ENCODE measurements around the gene SMIM29. TPM values are rescaled to one million over a fixed set of nuclear protein-coding genes. Genes with fewer than 3 reads are reported as not detected.
A peak's percentile ranks its signal among the peaks of the same experiment; 100 is the strongest.
"Not testable (repeated sequence)": the region's sequence is repeated elsewhere in the genome, so short reads cannot be mapped to it uniquely, and the experiment has no call there.

Gene SMIM29
- total RNA-seq, 1 donor from 2014 or later: 5.2 TPM

- peaks cover 0 to 10% (median 0%) of the 10 kb centered on the region in 3 donors for H3K4me1 ChIP-seq (ENCODE audit: control insufficient read depth in 3 of 3, insufficient read depth in 3 of 3, low read length in 3 of 3)
- H3K9me3 ChIP-seq (ENCODE audit: control insufficient read depth in 3 of 3, low read length in 3 of 3); H3K36me3 ChIP-seq (ENCODE audit: control insufficient read depth in 3 of 3, insufficient read depth in 3 of 3, low read length in 3 of 3); H3K27ac ChIP-seq (ENCODE audit: low read depth, low read length); H3K27me3 ChIP-seq (ENCODE audit: control insufficient read depth in 3 of 3, insufficient read depth in 3 of 3, low read length in 3 of 3); H3K9ac ChIP-seq (ENCODE audit: low read depth in 1 of 3, low read length in 3 of 3); H3K4me3 ChIP-seq (ENCODE audit: low read length in 3 of 3): not testable (repeated sequence)
These were observed 20.3 kb upstream of the SMIM29 start for GRCh38 chr6:34269132-34269531.

GRCh38 chr6:34267746-34268145 lies 18.9 kb upstream of the SMIM29 start:
- Histone ChIP-seq H3K27me3 (ENCODE audit: control insufficient read depth in 3 of 3, insufficient read depth in 3 of 3, low read length in 3 of 3) (no peaks in the 10 kb centered on the region), H3K27ac (ENCODE audit: low read depth, low read length) (no peak overlapping the region), H3K9me3 (ENCODE audit: control insufficient read depth in 3 of 3, low read length in 3 of 3) (no peaks in the 10 kb centered on the region), H3K9ac (ENCODE audit: low read depth in 1 of 3, low read length in 3 of 3) (no peak overlapping the region), H3K4me3 (ENCODE audit: low read length in 3 of 3) (no peak overlapping the region), H3K36me3 (ENCODE audit: control insufficient read depth in 3 of 3, insufficient read depth in 3 of 3, low read length in 3 of 3) (no peaks in the 10 kb centered on the region), H3K4me1 (ENCODE audit: control insufficient read depth in 3 of 3, insufficient read depth in 3 of 3, low read length in 3 of 3) (peaks cover 0 to 6% (median 0%) of the 10 kb centered on the region in 3 donors)

DNA sequence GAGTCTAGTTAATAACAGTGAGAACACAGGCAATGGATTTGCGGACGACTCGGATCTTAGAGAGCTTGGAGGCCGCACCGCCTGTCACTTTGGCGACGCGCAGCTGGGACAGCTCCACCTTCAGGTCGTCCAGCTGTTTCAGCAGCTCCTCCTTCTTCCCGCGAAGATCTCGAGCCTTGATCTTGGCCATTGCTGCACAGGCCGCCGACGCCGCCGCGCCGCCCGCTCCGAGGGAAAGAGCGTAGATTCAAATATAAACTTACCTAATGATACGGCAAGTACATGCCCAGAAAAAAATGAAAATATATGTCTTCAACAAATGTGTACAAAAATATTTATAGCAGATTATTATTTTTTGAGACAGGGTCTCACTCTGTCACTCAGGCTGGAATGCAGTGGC lies 14.7 kb upstream of the SMIM29 start:
- H3K27ac ChIP-seq (ENCODE audit: low read depth, low read length); H3K9ac ChIP-seq (ENCODE audit: low read depth in 1 of 3, low read length in 3 of 3); H3K4me3 ChIP-seq (ENCODE audit: low read length in 3 of 3); H3K36me3 ChIP-seq (ENCODE audit: control insufficient read depth in 3 of 3, insufficient read depth in 3 of 3, low read length in 3 of 3); H3K27me3 ChIP-seq (ENCODE audit: control insufficient read depth in 3 of 3, insufficient read depth in 3 of 3, low read length in 3 of 3); H3K9me3 ChIP-seq (ENCODE audit: control insufficient read depth in 3 of 3, low read length in 3 of 3); H3K4me1 ChIP-seq (ENCODE audit: control insufficient read depth in 3 of 3, insufficient read depth in 3 of 3, low read length in 3 of 3): not testable (repeated sequence)

DNA sequence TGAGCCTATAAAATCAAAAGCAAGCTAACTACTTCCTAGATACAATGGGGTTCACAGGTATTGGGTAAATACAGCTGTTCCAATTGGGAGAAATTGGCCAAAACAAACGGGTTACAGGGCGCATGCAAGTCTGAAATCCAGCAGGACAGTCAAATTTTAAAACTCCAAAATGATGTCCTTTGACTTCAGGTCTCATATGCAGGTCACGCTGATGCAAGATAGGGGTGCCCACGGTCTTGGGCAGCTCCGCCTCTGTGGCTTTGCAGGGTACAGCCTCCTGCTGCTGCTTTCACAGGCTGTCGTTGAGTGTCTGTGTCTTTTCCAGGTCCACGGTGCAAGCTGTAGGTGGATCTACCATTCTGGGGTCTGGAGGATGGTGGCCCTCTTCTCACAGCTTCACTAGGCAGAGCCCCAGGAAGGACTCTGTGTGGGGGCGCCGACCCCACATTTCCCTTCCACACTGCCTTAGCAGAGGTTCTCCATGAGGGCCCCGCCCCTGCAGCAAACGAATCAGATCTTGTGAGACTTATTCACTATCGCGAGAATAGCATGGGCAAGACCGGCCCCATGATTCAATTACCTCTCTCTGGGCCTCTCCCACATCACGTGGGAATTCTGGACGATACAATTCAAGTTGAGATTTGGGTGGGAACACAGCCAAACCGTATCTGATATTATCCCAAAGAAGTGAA lies 11.9 kb upstream of the SMIM29 start:
- Histone ChIP-seq H3K36me3 (ENCODE audit: control insufficient read depth in 3 of 3, insufficient read depth in 3 of 3, low read length in 3 of 3) (no peaks in the 10 kb centered on the region), H3K27ac (ENCODE audit: low read depth, low read length) (no peak overlapping the region), H3K4me1 (ENCODE audit: control insufficient read depth in 3 of 3, insufficient read depth in 3 of 3, low read length in 3 of 3) (no peaks in the 10 kb centered on the region), H3K27me3 (ENCODE audit: control insufficient read depth in 3 of 3, insufficient read depth in 3 of 3, low read length in 3 of 3) (no peaks in the 10 kb centered on the region), H3K4me3 (ENCODE audit: low read length in 3 of 3) (no peak overlapping the region), H3K9ac (ENCODE audit: low read depth in 1 of 3, low read length in 3 of 3) (no peak overlapping the region), H3K9me3 (ENCODE audit: control insufficient read depth in 3 of 3, low read length in 3 of 3) (no peaks in the 10 kb centered on the region)

DNA sequence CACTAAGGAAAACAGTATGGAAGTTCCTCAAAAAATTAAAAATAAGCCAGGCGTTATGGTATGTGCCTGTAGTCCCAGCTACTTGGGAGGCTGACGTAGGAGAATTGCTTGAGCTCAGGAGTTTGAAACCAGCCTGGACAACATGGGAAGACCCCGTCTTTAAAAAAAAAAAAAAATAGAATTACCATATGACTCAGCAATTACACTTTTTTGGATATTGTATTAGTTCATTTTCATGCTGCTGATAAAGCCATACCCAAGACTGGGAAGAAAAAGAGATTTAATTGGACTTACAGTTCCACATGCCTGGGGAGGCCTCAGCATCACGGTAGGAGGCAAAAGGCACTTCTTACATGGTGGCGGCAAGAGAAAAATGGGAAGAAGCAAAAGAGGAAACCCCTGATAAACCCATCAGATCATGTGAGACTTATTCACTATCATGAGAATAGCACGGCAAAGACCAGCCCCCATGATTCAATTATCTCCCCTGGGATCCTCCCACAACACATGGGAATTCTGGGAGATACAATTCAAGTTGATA lies 10.8 kb upstream of the SMIM29 start:
- no peaks in the 10 kb centered on the region for H3K36me3 ChIP-seq (ENCODE audit: control insufficient read depth in 3 of 3, insufficient read depth in 3 of 3, low read length in 3 of 3)
- no peaks in the 10 kb centered on the region for H3K27me3 ChIP-seq (ENCODE audit: control insufficient read depth in 3 of 3, insufficient read depth in 3 of 3, low read length in 3 of 3)
- no peak overlapping the region for H3K9ac ChIP-seq (ENCODE audit: low read depth in 1 of 3, low read length in 3 of 3)
- no peak overlapping the region for H3K4me3 ChIP-seq (ENCODE audit: low read length in 3 of 3)
- H3K27ac ChIP-seq (ENCODE audit: low read depth, low read length): no peak overlapping the region
- H3K4me1 ChIP-seq (ENCODE audit: control insufficient read depth in 3 of 3, insufficient read depth in 3 of 3, low read length in 3 of 3): no peaks in the 10 kb centered on the region
- no peaks in the 10 kb centered on the region for H3K9me3 ChIP-seq (ENCODE audit: control insufficient read depth in 3 of 3, low read length in 3 of 3)

GRCh38 chr6:34252395-34252794 lies 3.6 kb upstream of the SMIM29 start:
- not testable (repeated sequence) for H3K27me3 ChIP-seq (ENCODE audit: control insufficient read depth in 3 of 3, insufficient read depth in 3 of 3, low read length in 3 of 3); H3K4me3 ChIP-seq (ENCODE audit: low read length in 3 of 3); H3K9ac ChIP-seq (ENCODE audit: low read depth in 1 of 3, low read length in 3 of 3); H3K27ac ChIP-seq (ENCODE audit: low read depth, low read length); H3K36me3 ChIP-seq (ENCODE audit: control insufficient read depth in 3 of 3, insufficient read depth in 3 of 3, low read length in 3 of 3); H3K9me3 ChIP-seq (ENCODE audit: control insufficient read depth in 3 of 3, low read length in 3 of 3)
- peaks cover 14 to 21% (median 16%) of the 10 kb centered on the region in 3 donors for H3K4me1 ChIP-seq (ENCODE audit: control insufficient read depth in 3 of 3, insufficient read depth in 3 of 3, low read length in 3 of 3)

DNA sequence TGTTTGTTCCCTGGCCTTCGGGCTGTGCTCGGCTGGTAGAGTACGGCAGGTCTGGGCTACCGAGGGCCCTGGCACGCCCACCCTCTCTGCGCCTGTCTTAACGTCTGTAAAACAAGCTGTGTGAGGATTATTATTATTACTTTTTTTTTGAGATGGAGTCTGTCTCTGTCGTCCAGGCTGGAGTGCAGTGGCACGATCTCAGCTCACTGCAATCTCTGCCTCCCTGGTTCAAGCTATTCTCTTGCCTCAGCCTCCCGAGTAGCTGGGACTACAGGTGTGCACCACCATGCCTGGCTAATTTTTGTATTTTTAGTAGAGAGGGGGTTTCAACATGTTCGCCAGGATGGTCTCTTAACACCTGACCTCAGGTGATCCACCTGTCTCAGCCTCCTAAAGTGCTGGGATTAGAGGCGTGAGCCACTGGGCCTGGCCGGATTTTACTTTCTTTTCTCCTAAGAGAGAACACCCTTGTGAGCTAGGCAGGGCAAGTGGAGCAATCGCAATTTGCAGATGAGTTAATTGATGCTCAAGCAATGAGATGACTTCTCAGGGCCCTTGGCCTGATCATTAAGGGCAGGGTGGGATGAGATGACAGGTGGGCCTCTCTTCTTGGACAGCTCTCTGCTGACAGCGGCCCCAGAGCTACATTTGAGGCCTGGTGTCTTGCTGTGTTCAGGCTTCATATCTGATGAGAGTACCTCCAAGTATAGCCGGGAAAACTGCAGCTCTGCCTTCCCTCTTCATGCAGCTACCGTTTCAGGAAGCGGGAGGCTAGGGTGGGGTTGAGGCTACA lies 859 bp upstream of the SMIM29 start:
- Histone ChIP-seq H3K36me3 (ENCODE audit: control insufficient read depth in 3 of 3, insufficient read depth in 3 of 3, low read length in 3 of 3) (peaks cover 0 to 2% (median 0%) of the 10 kb centered on the region in 3 donors), H3K27ac (ENCODE audit: low read depth, low read length) (peak overlapping the region; percentile 79), H3K9ac (ENCODE audit: low read depth in 1 of 3, low read length in 3 of 3) (peak overlapping the region; percentile 86 to 91 (median 87)), H3K27me3 (ENCODE audit: control insufficient read depth in 3 of 3, insufficient read depth in 3 of 3, low read length in 3 of 3) (no peaks in the 10 kb centered on the region), H3K9me3 (ENCODE audit: control insufficient read depth in 3 of 3, low read length in 3 of 3) (no peaks in the 10 kb centered on the region), H3K4me1 (ENCODE audit: control insufficient read depth in 3 of 3, insufficient read depth in 3 of 3, low read length in 3 of 3) (peaks cover 14 to 29% (median 18%) of the 10 kb centered on the region in 3 donors), H3K4me3 (ENCODE audit: low read length in 3 of 3) (peak overlapping the region; percentile 64 to 95 (median 88))

DNA sequence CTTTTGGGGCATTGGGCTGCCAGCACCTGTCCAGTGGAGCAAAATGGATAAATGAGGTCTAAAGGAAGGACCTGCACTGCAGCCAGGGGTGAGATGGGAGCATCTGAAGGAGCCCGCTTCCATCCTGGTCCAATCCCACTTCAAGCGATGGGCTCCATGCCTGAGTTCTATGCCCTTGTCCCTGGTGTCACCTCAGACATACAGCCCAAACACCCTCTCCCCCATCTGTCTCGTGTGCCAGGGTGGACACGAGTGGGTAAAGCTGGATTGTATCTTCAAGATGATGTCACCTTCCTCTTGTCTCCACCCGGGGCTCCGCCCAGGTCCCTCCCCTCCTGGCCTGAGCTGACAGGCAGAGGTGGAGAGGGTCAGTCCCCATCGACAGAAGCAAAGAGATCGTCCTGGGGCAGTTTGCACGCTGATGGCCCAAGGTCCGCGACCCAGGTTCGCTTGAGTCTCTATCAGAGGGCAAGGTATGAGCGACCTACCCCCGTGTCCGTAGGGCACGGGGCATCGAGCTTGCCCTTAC lies 544 bp downstream of the SMIM29 start:
- Histone ChIP-seq H3K9me3 (ENCODE audit: control insufficient read depth in 3 of 3, low read length in 3 of 3) (no peaks in the 10 kb centered on the region), H3K36me3 (ENCODE audit: control insufficient read depth in 3 of 3, insufficient read depth in 3 of 3, low read length in 3 of 3) (peaks cover 0 to 3% (median 2%) of the 10 kb centered on the region in 3 donors), H3K4me3 (ENCODE audit: low read length in 3 of 3) (peak overlapping the region; percentile 90 to 97 (median 95)), H3K27me3 (ENCODE audit: control insufficient read depth in 3 of 3, insufficient read depth in 3 of 3, low read length in 3 of 3) (no peaks in the 10 kb centered on the region), H3K4me1 (ENCODE audit: control insufficient read depth in 3 of 3, insufficient read depth in 3 of 3, low read length in 3 of 3) (peaks cover 17 to 43% (median 27%) of the 10 kb centered on the region in 3 donors), H3K27ac (ENCODE audit: low read depth, low read length) (peak overlapping the region; percentile 79), H3K9ac (ENCODE audit: low read depth in 1 of 3, low read length in 3 of 3) (peak overlapping the region; percentile 87 to 96 (median 89))

DNA sequence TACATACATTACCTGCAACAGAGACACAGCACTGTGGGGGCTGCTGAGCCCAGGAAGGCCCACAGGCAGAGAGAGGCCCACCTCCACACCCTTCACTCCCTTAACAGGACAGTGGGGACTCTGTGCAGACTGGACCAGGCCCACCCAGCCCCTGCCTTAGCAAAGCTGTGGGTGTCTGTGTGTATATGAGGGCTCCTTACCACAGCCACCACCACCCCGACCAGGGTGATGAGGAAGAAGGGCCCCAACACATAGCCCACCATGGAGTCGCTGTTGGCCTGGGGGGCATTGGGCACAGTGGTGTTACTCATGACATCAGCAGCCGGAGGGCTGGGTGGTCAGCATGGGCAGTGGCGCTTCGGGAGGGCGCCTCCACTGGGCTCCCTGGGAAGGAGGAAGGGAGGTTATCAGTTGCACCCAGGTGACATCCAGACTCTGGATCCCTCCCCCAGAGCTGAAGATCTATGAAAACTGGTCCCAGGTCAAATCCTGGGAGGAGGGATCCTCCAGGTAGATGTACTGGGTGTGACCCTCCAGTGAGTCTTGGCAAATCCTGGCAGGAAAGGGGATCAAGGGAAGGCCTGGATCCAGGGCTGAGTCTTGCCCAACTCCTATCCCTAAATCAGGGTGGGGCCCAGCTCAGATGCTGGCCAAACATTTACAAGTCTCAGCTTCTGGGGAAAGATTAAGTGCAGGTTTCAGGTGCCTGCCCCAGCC lies 1.2 kb downstream of the SMIM29 start:
- Histone ChIP-seq H3K27ac (ENCODE audit: low read depth, low read length) (peak overlapping the region; percentile 79), H3K9ac (ENCODE audit: low read depth in 1 of 3, low read length in 3 of 3) (peak overlapping the region in 2 of 3 donors; percentile 89 to 96), H3K36me3 (ENCODE audit: control insufficient read depth in 3 of 3, insufficient read depth in 3 of 3, low read length in 3 of 3) (peaks cover 0 to 6% (median 5%) of the 10 kb centered on the region in 3 donors), H3K27me3 (ENCODE audit: control insufficient read depth in 3 of 3, insufficient read depth in 3 of 3, low read length in 3 of 3) (no peaks in the 10 kb centered on the region), H3K4me1 (ENCODE audit: control insufficient read depth in 3 of 3, insufficient read depth in 3 of 3, low read length in 3 of 3) (peaks cover 17 to 43% (median 27%) of the 10 kb centered on the region in 3 donors), H3K9me3 (ENCODE audit: control insufficient read depth in 3 of 3, low read length in 3 of 3) (no peaks in the 10 kb centered on the region), H3K4me3 (ENCODE audit: low read length in 3 of 3) (peak overlapping the region in 2 of 3 donors; percentile 95 to 97)

Data from skeletal muscle tissue (tissue), 4 donors.